HFFc6 (cell line): ENCODE measurements around the gene IQCE. TPM values are rescaled to one million over a fixed set of nuclear protein-coding genes. Genes with fewer than 3 reads are reported as not detected.

Experiments used
- DNase-seq: peaks from one replicate; pipeline ENCODE4 v3.0.0-alpha.2; 2018
- H3K27ac Mint-ChIP-seq: 2 replicates; pipeline ENCODE4 v1.8.0; 2020; ENCODE audit warnings: mild to moderate bottlenecking, mixed read lengths
- H3K27me3 Mint-ChIP-seq: 2 replicates; pipeline ENCODE4 v1.8.0; 2021; ENCODE audit warnings: mild to moderate bottlenecking, moderate library complexity, mixed read lengths; ENCODE audit not compliant: insufficient read depth
- H3K36me3 Mint-ChIP-seq: 2 replicates; pipeline ENCODE4 v1.8.0; 2021; ENCODE audit warnings: low read depth, mixed read lengths
- H3K4me1 Mint-ChIP-seq: 2 replicates; pipeline ENCODE4 v1.8.0; 2020; ENCODE audit warnings: low read depth, mixed read lengths
- H3K4me3 Mint-ChIP-seq: 2 replicates; pipeline ENCODE4 v1.8.0; 2020; ENCODE audit warnings: mild to moderate bottlenecking, moderate library complexity, mixed read lengths
- H3K9me3 Mint-ChIP-seq: 2 replicates; pipeline ENCODE4 v1.8.0; 2020; ENCODE audit warnings: mild to moderate bottlenecking, mixed read lengths
- total RNA-seq, 6 experiments: library from RNA; stranded (reverse); fragmentation: NEBNext Ultra II Directional; extraction: Animal tissue kit (Norgen Biotek cat#: 25700); gene quantifications; 2 replicates in 1 of 6; 3 replicates in 5 of 6; pipeline ENCODE4 v1.2.3, GENCODE V29; 2021
- TF ChIP-seq, protein P1 (sequence below): fragments of 200-600 bp; sonication (generic); IDR thresholded peaks from 2 replicates; pipeline ENCODE4 v1.5.0; 2021; ENCODE audit warnings: antibody characterized with exemption, mild to moderate bottlenecking

IQCE gene
- total RNA-seq, 6 experiments from 2014 or later: 14.9 to 18.1 (median 17.0) TPM

DNA sequence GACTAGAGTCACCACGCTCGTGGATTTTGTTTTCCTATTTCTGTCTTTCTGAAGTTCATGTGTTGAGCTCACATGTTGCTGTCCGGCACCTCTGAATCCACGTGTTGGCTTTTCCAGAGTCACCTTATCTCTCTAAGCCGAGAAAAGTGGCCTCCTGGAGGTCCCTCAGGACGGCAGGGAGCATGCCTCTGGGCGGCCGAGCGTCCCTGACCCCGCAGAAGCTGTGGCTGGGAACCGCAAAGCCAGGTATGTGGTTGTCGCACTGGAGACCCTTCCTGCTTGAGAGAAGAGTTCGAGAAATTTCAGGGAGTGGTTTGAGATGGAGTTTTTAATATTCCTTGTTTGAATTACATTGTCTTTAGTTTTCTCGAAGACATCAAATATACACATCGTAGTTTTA lies 12.6 kb downstream of the IQCE start:
- TF ChIP-seq, protein P1, sequence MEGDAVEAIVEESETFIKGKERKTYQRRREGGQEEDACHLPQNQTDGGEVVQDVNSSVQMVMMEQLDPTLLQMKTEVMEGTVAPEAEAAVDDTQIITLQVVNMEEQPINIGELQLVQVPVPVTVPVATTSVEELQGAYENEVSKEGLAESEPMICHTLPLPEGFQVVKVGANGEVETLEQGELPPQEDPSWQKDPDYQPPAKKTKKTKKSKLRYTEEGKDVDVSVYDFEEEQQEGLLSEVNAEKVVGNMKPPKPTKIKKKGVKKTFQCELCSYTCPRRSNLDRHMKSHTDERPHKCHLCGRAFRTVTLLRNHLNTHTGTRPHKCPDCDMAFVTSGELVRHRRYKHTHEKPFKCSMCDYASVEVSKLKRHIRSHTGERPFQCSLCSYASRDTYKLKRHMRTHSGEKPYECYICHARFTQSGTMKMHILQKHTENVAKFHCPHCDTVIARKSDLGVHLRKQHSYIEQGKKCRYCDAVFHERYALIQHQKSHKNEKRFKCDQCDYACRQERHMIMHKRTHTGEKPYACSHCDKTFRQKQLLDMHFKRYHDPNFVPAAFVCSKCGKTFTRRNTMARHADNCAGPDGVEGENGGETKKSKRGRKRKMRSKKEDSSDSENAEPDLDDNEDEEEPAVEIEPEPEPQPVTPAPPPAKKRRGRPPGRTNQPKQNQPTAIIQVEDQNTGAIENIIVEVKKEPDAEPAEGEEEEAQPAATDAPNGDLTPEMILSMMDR: no peak
- no peak for DNase-seq
- H3K4me3 Mint-ChIP-seq: no peak overlapping the region
- H3K36me3 Mint-ChIP-seq: peaks cover 16% of the 10 kb centered on the region
- H3K9me3 Mint-ChIP-seq: no peaks in the 10 kb centered on the region
- H3K27me3 Mint-ChIP-seq: no peaks in the 10 kb centered on the region; the same call in 1 of the 2 replicates
- H3K4me1 Mint-ChIP-seq: peaks cover 33% of the 10 kb centered on the region
- no peak overlapping the region for H3K27ac Mint-ChIP-seq

DNA sequence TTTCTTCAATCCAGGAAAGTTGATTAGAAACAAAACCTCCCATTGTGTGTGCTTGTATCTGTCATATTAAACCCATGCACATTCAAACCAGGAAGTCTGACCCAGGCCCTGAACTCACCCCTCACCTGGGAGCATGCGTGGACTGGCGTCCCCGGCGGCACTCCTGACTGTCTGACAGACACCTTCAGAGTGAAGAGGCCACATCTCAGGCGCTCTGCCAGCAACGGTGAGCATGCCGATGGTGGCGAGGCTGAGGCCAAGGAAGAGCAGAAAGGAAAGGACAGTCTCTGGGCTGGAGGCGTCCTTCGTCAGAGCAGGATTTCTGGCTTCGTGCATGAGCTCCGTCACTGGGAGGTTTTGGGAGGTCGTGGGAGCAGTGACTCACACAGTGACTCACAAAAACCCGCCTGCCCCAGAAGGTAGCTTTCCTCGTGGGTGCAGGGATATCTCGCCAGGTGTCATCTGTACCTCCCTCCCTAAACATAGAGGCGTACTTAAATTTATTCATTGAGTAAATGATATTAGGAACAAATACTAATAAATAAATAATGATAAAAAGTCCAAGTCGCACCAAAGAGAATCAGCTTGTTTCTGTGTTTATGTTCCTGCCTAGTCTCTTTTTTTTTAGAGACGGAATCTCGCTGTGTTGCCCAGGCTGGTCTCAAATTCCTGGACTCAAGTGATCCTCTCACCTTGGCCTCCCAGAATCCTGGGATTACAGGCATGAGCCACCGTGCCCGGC lies 13.5 kb downstream of the IQCE start:
- Mint-ChIP-seq H3K27ac (peak overlapping the region; percentile 48; the same call in 1 of the 2 replicates), H3K4me1 (peaks cover 25% of the 10 kb centered on the region), H3K9me3 (no peaks in the 10 kb centered on the region), H3K27me3 (no peaks in the 10 kb centered on the region; the same call in 1 of the 2 replicates), H3K36me3 (peaks cover 16% of the 10 kb centered on the region), H3K4me3 (no peak overlapping the region)
- no peak for DNase-seq
- TF ChIP-seq, protein P1: no peak

DNA sequence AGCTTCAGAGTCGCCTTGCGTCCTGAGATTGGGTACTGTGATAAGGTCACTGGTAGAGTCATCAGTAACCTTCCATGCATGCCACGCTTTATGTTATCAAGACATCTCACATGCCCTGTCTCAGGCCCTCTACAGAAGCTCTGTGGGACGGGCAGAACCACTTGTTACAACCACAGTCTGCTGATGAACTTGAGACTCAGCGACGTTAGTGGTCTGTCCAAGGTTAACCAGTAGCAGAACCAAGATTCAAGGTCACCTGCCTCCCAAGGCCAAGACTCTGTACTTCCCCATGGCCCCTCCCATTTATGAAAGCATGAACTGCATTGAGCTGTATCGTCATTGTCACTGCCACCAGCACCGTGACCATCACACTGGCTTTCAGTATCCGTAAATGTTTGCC lies 15.0 kb downstream of the IQCE start:
- TF ChIP-seq, protein P1: no peak
- peaks cover 16% of the 10 kb centered on the region for H3K36me3 Mint-ChIP-seq
- no peak for DNase-seq
- H3K27me3 Mint-ChIP-seq: no peaks in the 10 kb centered on the region; the same call in 1 of the 2 replicates
- peaks cover 16% of the 10 kb centered on the region for H3K4me1 Mint-ChIP-seq
- no peaks in the 10 kb centered on the region for H3K9me3 Mint-ChIP-seq
- no peak overlapping the region for H3K27ac Mint-ChIP-seq
- H3K4me3 Mint-ChIP-seq: no peak overlapping the region

DNA sequence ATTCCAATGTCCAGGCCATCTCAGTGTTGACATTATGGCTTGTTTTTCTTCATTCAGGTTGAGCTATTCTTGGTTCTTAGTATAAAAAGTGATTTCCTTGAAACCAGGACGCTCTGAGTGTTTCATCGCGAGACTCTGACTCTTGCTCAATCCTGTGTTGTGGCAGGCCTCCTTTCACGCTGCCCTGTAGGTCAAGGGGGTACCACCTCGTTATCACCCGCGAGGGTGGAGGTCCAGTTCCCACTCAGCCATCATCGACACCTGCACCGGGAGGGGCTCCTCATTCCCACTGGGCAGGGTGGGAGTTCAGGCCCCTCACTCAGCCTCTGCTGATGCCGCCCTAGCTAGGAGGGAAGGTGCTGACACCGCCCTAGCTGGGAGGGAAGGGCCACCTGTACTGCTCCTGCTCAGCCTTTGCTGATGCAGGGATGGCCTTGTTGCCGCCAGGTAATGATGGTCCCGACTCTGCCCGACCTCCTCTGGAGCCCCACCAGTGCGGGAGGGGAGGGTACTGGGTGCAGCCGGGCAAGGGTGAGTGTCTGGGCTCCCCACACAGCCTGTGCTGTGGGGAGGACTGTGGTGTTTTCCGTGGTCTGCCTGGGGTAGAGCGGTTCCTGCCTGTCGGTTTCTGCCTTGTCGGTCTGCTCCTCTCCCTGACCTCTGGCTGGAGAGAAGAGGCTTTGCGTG lies 16.4 kb downstream of the IQCE start:
- no peak for DNase-seq
- H3K36me3 Mint-ChIP-seq: peaks cover 16% of the 10 kb centered on the region
- no peaks in the 10 kb centered on the region for H3K9me3 Mint-ChIP-seq
- peaks cover 16% of the 10 kb centered on the region for H3K4me1 Mint-ChIP-seq
- no peak overlapping the region for H3K27ac Mint-ChIP-seq
- H3K27me3 Mint-ChIP-seq: no peaks in the 10 kb centered on the region; the same call in 1 of the 2 replicates
- no peak overlapping the region for H3K4me3 Mint-ChIP-seq
- TF ChIP-seq, protein P1: no peak

DNA sequence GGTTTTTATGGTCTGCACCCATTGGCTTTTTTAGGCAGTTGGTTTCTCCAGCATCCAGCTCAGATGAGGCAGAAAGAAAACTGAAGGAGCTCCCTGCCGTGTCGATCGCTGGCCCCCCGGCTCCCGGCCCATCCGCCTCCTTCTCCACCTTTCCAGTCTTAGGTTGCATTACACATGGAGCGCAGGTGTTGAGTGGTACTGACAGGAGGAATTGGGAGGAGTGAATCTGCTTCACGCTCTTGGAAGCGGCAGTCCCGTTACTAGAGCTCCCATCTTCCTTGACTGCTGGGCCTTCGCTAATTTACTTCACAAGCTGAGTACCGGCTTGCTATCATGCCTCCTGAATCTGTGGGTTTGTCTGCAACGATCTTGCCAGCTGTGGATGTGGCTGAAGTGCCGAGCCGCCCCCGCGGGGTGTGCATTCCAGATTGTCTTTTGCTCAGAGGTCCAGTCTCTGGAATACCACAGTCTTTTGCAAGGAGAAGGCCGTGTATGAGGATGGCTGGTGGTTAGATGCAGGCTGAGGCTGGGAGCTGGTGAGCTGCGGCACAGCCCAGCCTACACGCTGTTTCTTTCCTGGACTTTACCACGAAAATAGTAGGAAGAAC lies 17.1 kb downstream of the IQCE start:
- DNase-seq: no peak
- Mint-ChIP-seq H3K27ac (no peak overlapping the region), H3K4me3 (no peak overlapping the region), H3K27me3 (no peaks in the 10 kb centered on the region; the same call in 1 of the 2 replicates), H3K36me3 (peaks cover 16% of the 10 kb centered on the region), H3K9me3 (no peaks in the 10 kb centered on the region), H3K4me1 (peaks cover 16% of the 10 kb centered on the region)
- TF ChIP-seq, protein P1: no peak
